Tongue (tissue), 2 donors: ENCODE data around the gene TBX2. TPM values are rescaled to one million over a fixed set of nuclear protein-coding genes. Genes with fewer than 3 reads are reported as not detected.
"Not testable (repeated sequence)": the region's sequence is repeated elsewhere in the genome, so short reads cannot be mapped to it uniquely, and the experiment has no call there.

Experiments
- DNase-seq: peaks from one replicate; pipeline ENCODE4 v3.0.0-alpha.2; 2015
- total RNA-seq: library from RNA; depleted of rRNA; stranded (reverse); fragments of >200 nt; gene quantifications from one replicate; pipeline ENCODE4 v1.2.3, GENCODE V29; 2014

The TBX2 gene
- total RNA-seq, 1 donor from 2014 or later, result 10.5 TPM

DNA sequence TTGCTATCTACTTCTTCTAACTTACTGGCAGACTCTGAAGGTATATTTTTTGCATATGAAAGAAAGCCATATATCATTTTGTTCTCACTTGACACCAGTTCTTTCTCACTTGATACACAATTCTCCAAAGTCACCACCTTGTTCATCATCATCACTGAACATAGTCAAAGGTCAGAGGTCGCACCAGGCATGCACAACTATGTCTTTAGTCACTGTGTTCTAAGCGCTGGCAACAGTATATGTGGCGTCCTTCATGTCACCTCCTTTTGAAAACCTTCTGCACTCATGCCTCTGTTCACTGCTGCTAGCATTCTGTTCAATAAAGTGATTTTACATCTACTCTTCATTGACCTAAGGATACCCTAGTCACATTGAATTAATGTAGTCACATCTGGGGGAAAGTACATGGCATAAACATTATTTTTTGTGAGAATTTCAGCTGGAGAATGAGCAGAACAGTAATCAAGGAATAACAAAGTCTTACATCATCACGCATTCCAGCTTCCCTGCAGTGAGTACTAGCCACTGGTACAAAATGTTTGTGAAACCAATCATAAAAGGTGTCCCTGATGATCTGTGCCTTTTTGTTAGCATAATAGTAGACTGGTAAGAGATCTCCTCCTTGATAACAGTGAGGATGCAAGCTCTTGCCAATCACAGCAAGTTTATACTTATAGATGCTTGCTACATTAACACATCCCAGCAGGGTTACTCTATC is 32.1 kb downstream of the TBX2 start:
- DNase-seq, result no peak

DNA sequence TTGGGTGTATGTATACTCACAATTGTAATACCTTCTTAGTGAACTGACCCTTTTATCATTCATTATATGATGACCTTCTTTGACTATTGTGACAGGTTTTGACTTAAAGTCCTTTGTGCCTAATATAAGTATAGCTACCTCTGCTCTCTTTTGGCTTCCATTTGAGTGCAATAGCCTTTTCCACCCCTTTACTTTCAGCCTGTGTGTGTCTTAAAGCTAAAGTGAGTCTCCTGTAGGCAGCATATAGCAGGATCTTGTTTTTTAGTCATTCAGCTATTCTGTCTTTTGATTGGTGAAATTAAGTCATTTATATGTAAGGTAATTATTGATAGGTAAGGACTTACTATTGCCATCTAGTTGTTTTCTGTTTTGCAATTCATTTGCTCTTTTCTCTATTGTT is 36.6 kb downstream of the TBX2 start:
- no peak for DNase-seq

DNA sequence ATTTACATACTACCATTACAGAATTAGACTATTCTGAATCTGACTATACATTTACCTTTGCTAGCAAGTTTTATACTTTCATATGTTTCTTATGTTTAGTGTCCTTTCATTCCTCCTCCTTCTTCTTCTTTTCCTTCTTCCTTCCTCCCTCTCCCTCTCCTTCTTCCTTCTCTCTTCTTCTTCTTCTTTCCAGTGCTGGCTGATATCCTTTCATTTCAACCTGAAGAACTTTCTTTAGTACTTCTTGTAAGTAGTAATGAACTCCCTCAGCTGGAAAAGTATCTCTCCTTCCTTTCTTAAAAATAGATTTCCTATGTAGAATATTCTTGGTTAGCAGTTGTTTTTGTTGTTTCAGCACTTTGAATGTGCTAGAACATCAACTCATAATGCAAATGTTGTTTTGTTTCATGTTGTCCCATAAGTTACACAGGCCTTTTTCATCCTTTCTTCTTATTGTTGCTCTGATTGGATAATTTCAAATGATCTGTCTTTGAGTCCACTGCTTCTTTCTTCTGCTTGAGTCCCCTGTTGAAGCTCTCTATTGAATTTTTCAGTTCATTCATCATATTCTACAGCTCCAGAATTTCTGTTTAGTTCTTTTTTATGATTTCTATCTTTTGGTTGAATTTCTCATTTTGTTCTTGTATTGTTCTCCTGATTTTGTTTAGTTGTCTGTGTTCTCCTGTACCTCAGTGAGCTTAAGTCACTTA is 37.5 kb downstream of the TBX2 start:
- no peak for DNase-seq

DNA sequence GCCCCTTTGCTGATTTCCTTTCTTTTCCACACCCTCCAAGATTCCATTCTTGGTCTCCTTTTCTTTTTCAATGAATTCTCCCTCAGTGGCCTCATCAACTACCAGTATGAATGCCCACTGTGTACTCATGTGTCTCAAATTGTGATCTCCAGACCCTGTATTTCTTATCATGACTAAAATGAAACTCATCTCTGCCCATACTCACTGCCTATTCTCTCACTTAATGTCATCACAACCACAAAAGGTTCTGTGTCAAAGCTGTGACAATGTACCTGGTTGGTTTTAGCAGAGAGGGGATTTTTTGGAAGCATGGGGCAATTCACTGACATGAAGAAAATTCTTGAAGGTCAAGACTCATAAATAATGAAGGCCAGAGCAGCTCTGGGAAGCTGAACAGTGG is 41.1 kb downstream of the TBX2 start:
- no peak for DNase-seq

DNA sequence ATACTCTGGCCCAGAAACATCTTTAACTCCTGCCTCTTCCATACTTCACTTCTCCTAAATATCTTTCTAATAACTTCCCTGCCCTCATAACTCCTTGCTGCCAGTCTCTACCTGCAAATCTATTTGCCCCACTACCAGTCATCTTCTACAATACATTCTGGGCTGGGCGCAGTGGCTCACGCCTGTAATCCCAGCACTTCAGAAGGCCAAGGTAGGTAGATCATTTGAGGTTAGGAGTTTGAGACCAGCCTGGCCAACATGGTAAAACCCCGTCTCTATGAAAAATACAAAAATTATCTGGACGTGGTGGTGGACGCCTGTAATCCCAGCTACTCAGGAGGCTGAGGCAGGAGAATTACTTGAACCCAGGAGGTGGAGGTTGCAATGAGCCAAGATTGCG is 41.9 kb downstream of the TBX2 start:
- not testable (repeated sequence) for DNase-seq

DNA sequence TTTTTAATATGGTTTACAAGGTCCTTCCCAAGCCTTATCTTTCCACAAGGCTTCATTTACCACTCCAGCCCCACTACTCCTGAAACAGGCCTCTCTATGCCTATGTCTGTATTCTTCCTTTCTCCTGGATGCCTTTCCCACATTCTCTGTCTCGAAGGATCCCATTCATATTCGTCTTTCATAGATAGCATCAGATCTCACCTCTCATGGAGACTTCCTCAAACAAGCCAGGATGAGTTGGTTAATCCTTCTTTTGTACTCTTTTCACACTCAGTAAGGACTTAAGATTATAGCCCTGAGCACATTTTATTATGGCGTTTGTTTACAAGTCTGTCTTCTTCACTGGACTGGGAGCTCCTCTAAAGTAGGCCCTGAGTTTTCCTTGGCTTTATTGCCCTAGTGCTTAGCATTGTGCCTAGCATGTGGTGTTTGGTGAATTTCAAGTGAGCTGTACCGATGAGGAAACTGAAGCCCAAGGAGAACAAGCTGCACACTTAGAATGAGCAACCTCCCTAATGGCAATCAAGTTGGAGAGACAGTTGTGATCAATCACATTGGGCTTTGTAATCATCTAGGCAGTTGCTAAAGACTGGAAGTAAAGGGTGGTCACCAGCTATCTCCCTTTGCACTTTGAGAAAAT is 42.6 kb downstream of the TBX2 start:
- no peak for DNase-seq

DNA sequence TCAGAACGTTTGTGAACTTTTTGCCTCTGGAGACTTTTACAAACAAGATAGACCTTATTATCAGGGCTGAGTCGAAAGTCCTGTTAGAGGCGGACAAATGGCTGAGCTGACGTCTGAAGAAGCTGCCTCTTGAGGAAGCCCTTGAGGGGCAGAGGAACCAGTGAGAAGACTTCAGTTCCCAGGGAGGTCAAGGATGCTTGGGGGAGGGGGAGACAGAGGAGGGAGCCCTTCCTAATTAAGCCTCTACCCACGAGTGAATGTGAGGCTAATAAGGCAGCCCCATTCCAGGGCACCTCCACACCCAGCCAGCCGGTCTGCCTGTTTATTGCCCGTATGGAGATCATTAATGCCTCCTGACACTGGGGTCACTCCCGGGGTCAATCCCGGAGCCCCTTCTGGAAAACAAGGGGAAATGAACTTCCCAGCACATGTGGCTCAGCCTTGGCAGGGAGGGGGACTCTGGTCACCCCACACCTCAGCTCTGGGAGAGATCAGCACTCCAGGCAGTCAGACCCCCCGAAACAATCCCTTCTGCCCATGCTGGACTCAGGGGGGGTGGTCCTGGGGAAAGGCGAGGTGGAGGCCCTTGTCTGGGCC is 43.3 kb downstream of the TBX2 start:
- DNase-seq, result no peak

DNA sequence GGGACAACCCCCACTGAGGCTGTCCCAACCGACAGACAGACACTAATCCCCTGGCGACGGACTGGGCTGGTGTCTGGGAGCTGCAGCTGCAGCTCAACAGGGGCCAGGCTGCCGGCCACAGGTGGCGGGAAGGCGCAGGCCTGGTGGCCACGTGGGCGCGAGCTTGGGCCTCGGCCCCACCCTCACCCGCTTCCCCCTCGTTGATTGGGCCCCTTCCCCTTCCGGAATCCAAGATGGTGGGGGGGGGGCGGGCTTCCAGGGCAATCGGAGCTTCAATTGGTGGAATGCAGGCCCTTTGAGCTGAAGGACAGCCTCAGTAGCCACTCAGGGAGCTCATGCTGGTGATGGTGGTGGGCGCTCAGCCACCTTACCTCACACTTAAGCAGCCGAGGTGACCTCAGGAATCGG is 43.8 kb downstream of the TBX2 start:
- no peak for DNase-seq

DNA sequence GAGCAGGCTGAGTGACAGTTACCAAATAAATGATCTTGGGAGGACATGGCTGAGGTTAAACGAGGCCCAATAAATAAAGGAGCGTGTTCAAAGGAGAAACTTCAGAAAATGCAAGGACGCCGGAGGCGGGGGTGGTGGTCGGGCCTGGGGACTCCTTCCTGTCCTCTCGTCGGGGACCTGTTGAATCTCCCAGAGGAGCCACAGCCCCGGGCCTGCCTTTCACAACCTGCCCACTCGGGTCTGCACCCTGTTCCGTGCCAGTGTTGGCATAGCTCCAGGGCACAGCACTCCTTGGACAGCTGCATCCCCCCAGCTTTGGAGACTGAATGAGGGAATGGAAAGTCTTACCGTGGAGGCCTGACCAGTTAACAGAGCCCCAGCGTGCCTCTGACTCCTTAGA is 44.4 kb downstream of the TBX2 start:
- no peak for DNase-seq

DNA sequence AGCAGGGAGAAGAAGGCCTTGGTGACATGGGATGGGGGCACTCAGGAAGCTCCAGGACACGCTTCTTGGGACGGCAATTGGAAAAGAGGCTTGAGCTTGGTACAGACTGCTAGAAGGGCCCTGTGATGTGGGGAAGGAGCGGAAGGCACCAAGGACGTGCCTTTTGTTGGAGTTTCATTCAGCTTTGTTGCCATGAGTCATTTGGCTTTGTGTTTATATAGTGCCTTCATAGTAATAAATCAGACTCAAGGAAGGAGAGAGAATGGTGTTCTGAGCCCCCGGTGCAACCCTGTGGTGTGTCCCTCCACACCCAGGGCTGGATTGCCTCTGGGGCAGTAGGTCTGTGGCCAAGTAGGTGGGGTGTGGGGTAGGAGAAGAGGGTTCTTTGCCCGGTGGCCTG is 45.2 kb downstream of the TBX2 start:
- no peak for DNase-seq

DNA sequence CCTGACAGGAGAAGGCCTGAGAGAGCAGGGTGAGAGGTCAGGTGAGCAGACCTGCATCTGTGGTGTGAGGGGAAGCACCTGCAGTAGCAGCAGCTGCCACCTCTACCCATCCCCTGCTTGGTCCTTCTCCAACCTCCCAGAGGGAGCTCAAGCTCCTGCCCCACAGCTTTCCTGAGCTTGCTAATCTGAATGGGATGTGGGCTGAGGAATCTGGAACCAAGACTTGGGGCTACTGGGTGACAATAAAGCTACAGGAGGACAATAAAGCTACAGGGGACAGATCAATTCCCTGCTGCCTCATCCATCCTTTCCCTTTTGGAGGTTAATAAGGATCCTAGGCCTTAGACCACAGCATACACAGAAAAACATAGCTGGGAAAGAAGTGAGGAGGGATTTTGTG is 47.7 kb downstream of the TBX2 start:
- no peak for DNase-seq

DNA sequence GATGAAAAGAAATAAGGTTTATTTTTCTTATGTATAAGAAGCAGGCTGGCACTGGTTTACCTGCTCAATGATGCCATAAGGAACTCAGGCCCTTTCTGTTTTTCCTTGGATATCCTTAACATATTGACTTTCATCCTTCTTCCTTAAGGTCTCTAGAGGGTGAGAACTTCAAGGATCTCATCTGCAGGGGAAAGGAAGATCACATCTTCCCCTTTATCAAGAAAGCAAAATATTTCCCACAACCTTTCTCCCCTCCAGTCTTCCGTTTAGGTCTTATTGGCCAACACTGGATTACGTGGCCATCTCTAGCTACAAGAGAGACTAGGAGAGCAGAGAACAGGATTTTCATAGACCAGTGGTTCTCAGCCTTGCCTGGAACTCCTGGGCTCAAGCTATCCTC is 48.4 kb downstream of the TBX2 start:
- no peak for DNase-seq

DNA sequence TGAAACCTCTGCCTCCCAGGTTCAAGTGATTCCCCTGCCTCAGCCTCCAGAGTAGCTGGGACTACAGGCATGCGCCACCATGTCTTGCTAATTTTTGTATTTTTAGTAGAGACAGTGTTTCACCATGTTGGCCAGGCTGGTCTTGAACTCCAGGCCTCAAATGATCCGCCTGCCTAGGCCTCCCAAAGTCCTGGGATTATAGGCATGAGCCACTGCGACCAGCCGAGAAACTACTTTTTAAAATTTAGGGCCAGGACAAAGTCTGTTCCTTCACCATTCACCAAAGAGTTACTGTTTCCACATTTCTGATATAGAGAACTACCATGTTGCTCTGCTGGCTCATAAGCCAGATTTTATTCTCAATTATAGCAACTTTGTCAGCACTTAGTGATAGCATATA is 49.5 kb downstream of the TBX2 start:
- not testable (repeated sequence) for DNase-seq

DNA sequence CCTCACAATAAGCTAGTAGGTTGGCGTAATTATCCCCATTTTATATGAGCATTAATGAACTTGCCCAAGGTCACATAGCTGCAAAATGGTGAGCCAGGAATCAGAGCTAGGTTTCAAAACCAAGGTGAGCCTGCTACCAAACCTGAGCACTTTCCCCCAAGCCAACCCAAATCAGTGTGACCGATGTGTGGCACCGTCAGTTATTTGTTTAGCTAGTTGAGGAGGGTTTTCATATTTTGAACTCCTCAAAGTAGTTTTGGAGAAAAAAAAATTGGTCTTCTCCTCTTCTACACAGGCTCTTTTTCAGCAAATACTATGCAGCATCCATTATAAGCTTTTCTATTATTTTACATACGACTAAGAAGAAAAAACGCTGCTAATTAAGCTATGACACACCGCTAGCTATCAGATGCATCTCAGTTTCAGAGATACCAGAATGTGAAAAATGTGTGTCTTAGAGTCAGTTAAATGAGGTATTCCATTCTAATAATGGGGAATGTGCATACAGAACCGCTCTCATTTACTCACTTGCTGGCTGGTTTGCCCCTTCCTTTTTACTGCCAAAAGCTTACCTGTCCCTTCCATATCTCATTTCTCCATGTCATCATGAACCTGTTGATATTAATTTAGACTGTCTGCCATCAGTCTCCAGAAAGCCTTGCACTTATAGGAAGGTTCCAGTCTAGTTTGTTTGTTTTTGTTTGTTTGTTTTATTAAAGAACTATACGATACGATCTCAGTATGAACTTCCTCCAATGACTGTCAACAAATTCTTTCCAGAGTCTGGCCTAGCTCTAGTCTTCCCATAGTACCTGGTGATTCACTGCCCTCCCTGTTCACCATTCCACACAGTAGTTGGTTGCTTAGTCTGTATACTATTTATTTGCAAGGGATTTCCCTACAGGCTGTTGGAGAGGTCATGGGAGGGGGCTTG is 50.3 kb downstream of the TBX2 start:
- DNase-seq, result no peak

DNA sequence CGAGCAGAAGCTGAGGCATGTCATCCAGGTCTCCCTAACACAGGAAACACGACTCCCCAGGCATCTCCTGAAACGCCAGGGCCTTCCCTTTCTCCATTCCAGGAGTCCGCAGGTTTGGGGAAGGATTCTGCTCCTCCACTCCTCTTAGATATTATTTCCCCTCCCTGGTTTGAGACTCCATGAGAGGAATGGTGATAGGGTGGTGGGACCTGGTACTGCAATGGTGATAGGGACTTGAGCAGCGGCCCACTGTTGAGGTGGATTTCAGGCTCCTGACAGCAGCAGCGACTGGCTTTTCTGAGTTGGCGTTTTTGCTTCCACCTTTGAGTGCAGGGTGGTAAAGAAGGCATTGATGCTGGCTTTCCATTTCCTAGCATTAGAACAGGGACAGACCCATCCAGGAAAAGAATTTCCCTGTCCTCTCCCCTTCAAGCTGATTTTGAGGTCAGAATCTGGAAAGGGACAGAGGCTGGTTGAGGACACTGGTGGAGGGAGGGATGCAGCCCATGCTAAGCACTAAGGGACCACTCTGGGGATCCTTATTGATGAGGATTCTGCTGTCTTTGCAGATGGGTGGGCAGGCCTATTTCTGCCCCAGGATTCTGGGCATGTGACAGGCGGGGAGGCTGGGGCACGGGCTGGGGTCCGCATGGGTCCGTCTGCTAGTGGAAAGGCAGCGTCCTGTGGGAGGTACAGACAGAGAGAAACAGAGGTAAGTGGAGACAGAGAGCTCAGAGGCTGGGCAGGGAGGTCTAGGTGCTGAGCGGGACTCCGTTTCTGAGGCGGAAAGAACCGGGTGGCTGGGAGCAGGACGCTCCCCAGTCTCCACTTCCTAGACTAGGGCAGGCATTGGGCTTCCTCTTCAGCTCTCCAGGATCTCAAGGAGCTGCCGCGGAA is 51.2 kb downstream of the TBX2 start:
- no peak for DNase-seq

DNA sequence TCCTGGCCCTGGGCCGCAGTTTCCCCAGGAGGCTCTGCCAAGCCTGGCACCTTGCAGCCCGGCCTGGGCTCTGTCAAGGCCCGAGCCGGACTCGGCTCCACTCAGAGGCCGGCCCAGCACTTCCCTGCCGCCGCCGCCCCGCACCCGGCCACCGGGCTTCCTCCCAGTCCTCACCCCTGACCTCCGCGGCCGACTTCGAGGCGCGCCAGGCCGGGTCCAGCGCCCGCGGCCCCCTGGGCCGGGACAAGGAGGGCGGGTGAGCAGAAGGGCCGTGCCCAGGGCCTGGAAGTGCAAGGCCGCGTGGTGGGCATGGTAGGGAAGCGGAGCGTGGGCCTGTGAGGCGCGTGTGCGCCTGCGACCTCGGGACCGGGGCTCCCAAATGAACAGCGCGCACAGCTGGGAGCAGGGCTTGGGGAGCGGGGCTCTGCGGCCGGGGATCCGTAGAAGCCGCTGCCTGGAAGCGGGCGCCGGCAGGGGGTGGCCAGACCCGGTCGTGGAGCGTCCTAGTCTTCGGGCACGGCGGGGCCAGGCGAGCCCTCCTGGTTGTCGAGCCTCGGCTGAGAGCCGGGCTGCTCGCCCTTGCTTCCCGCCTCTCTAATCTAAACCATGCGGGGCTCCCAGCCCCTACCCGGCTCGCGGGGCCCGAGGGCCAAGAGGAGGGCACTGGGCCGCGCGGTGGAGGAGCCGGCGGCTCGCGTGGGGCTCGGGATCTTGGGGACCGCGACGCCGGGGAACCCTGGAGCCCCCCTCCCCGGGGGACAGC is 52.1 kb downstream of the TBX2 start:
- no peak for DNase-seq

DNA sequence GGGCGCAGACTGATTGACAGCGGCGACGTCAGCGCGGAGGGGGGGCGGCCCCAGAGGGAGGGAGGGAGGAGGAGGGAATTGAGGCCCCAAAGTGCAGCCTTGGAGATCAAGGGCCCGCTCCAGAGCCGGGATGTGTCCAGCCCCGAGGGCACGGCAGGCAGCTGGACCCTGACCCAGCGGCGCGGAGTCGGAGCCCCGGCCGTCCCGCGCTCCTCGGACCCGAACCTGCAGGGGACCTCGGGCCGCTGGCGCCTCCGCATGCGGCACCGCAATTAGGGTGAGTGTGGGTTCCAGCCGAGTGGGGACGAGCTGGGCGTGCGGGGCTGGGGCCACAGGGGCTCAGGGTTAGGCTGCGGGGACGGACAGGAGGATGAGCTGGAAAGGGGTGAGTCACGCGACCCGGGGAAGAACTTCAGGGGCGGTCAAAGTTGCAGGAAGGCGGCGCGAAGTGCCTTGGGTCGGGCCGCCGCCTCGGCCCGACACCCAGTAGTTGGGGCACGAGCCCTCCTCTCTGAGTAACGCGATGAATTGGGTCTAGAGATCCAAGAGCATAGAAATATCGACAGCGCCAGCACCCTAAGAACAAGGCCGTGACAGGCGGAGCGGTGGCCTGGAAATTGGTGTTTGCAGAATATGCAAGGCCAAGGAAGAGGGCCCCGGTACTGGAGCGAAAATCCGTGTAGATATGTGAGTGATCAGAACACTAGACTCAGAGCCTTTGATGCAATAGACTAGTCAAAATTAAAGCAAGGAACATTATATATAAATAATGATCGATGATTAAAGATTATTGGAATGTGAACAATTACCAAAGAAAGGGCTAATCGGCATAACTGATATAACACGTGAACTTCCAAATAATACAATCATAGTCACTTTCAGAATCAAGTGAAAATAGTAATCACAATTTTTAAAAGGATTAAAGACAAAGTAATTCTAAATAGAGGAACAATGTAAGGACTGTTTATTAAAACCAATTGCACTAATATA is 53.0 kb downstream of the TBX2 start, which contains the start of gene TBX4:
TBX4 (plus strand) TSS at position 122 of the 990 bp plus-strand sequence. CDS start 4,069 bp downstream, outside the sequence.
- DNase-seq, result no peak

DNA sequence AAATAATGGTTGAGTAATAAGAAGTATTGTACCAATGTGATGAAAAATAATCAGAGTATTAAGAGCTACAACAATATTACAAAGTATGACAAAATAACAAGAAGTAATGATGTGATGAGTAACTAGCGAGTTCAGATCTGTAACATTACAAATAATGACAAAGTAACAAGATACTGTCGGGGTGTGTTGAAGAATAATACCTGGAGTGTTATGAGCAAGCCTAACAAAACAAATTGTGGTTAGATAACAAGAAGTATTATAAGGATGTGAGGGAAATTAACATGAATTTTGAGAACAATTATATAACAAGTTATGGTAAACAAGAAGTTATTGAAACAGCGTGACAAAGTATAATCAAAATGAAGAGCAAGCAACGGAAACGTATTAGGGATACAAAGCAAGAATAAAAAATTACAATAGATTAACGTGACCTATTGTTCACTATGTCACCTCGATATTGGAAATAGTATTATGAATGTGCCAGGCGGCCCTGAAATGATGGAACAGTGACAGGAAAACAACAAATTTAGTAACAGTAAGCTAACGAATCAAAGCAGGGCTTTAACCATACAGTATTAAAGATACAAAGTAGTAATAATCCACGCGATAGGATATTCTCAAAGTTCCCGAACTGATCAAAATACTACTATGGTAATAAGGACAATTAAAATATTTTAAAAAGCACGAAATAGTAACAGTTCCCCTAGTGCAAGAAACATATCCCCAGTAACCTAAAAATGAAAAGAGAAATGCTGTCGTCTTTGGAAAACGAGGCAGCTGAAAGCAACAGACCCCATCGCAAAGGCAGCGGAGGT is 54.1 kb downstream of the TBX2 start:
- DNase-seq, result peak; percentile 59
